Loucy (cell line): ENCODE results near the gene ANKDD1A.

Experiments used
- H2AFZ ChIP-seq: fragments of 200-600 bp; sonication (generic); 2 replicates; pipeline ENCODE4 v1.6.0; 2016; ENCODE audit warnings: antibody characterized with exemption, mild to moderate bottlenecking, low read length, moderate library complexity
- H3F3A ChIP-seq: fragments of 200-600 bp; 2 replicates; pipeline ENCODE4 v1.6.0; 2016; ENCODE audit warnings: antibody characterized with exemption, low read depth, mild to moderate bottlenecking
- H3K27me3 ChIP-seq: fragments of 200-600 bp; sonication (generic); 2 replicates; pipeline ENCODE4 v1.6.1; 2014; ENCODE audit warnings: low read length, mild to moderate bottlenecking; ENCODE audit not compliant: insufficient read depth, poor library complexity, severe bottlenecking
- H3K36me3 ChIP-seq: fragments of 200-600 bp; sonication (generic); 2 replicates; pipeline ENCODE4 v1.6.1; 2016; ENCODE audit warnings: low read length; ENCODE audit not compliant: insufficient read depth
- H3K4me1 ChIP-seq: fragments of 200-600 bp; sonication (generic); 2 replicates; pipeline ENCODE4 v1.5.1; 2014; ENCODE audit warnings: low read length, mild to moderate bottlenecking; ENCODE audit not compliant: insufficient read depth, poor library complexity, severe bottlenecking
- H3K4me2 ChIP-seq: fragments of 200-600 bp; sonication (generic); 2 replicates; pipeline ENCODE4 v1.6.0; 2014; ENCODE audit warnings: antibody characterized with exemption, low read length, low read depth, mild to moderate bottlenecking; ENCODE audit not compliant: poor library complexity, severe bottlenecking
- H3K4me3 ChIP-seq: fragments of 200-600 bp; sonication (generic); 2 replicates; pipeline ENCODE4 v1.5.1; 2014; ENCODE audit warnings: low read length, mild to moderate bottlenecking, mixed read lengths; ENCODE audit not compliant: poor library complexity, severe bottlenecking
- H3K79me2 ChIP-seq: fragments of 200-600 bp; sonication (generic); 2 replicates; pipeline ENCODE4 v1.6.1; 2014; ENCODE audit warnings: low read length; ENCODE audit not compliant: insufficient read depth
- H3K9ac ChIP-seq: fragments of 200-600 bp; sonication (generic); 2 replicates; pipeline ENCODE4 v1.6.0; 2014; ENCODE audit warnings: mild to moderate bottlenecking, low read depth, low read length, moderate library complexity; ENCODE audit not compliant: poor library complexity, severe bottlenecking
- H3K9me2 ChIP-seq: fragments of 200-600 bp; sonication (generic); replicated peaks from 2 replicates; pipeline ENCODE4 v1.6.1; 2016; ENCODE audit warnings: low read depth, low read length, mixed read lengths
- H3K9me3 ChIP-seq: fragments of 200-600 bp; sonication (generic); 2 replicates; pipeline ENCODE4 v1.6.1; 2014; ENCODE audit warnings: mild to moderate bottlenecking, antibody characterized with exemption, low read length, low read depth; ENCODE audit not compliant: insufficient read depth
- H4K20me1 ChIP-seq: fragments of 200-600 bp; sonication (generic); 2 replicates; pipeline ENCODE4 v1.6.0; 2014; ENCODE audit warnings: antibody characterized with exemption, low read length, mild to moderate bottlenecking; ENCODE audit not compliant: insufficient read depth, poor library complexity, severe bottlenecking
- CTCF ChIP-seq: fragments of 200-600 bp; sonication (generic); conservative IDR thresholded peaks from 2 replicates; pipeline ENCODE4 v1.5.1; 2014; ENCODE audit warnings: mild to moderate bottlenecking, antibody characterized with exemption, low read length
- EZH2phosphoT487 ChIP-seq: fragments of 200-600 bp; IDR thresholded peaks from 2 replicates; pipeline ENCODE4 v1.6.1; 2018; ENCODE audit warnings: antibody characterized with exemption, mild to moderate bottlenecking, moderate library complexity, borderline replicate concordance

ANKDD1A gene

GRCh38 chr15:64911311-64912186 lies at the start of gene ANKDD1A:
TSS of gene ANKDD1A (plus strand) at chr15:64911902. CDS start at chr15:64911931, 29 bp downstream.
- 0 out of 2 replicates have a peak within 1 kb of the TSS, but pooled peaks have one; percentile 12 for H2AFZ ChIP-seq
- H3K9ac ChIP-seq: no peak within 1 kb of the TSS
- H3F3A ChIP-seq: no peaks in the 10 kb centered on the region
- TF ChIP-seq EZH2phosphoT487: no peak
- no peak for TF ChIP-seq CTCF
- no peaks in the 10 kb centered on the region for H3K9me2 ChIP-seq
- H3K36me3 ChIP-seq: no peaks in the 10 kb centered on the region
- peak within 1 kb of the TSS; percentile 39 for H3K4me2 ChIP-seq
- H3K79me2 ChIP-seq: no peaks in the 10 kb centered on the region
- no peaks in the 10 kb centered on the region for H4K20me1 ChIP-seq
- H3K9me3 ChIP-seq: no peaks in the 10 kb centered on the region
- peaks cover 13% of the 10 kb centered on the region for H3K4me1 ChIP-seq
- H3K27me3 ChIP-seq: no peaks in the 10 kb centered on the region
- peak within 1 kb of the TSS; percentile 52 for H3K4me3 ChIP-seq

- Histone ChIP-seq H3K4me3 (no peak overlapping the region), H3K9me3 (no peaks in the 10 kb centered on the region), H3F3A (no peaks in the 10 kb centered on the region), H3K4me2 (no peak overlapping the region), H4K20me1 (peaks cover 24% of the 10 kb centered on the region), H3K9ac (no peak overlapping the region), H3K9me2 (no peaks in the 10 kb centered on the region), H3K36me3 (peaks cover 73% of the 10 kb centered on the region; the same call in 1 of the 2 replicates), H3K27me3 (no peaks in the 10 kb centered on the region), H2AFZ (no peak overlapping the region), H3K79me2 (peaks cover 40% of the 10 kb centered on the region; the same call in 1 of the 2 replicates), H3K4me1 (peaks cover 16% of the 10 kb centered on the region)
- TF ChIP-seq EZH2phosphoT487: no peak
- no peak for TF ChIP-seq CTCF
Measured at GRCh38 chr15:64861960-64862359, 49.7 kb upstream of the ANKDD1A start.

DNA sequence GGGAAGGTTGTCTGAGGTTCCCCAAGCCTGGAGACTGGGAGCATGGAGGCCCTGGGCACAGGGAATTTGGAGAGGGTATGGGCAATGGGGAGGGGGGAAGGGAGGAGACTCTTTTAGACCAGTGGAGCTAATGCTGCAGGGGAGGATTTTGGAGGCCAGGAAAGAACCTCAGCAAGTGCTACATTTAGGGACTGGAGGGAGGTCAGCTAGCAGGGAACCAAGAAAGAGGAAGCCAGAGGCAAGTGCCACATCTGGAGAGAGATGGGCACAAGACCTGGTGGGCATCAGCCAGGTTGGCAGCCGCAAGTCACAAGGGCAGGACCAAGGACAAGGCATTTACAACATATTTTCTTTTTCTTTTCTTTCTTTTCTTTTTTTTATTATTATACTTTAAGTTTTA lies 49.3 kb upstream of the ANKDD1A start:
- H3K4me3 ChIP-seq: no peak overlapping the region
- H3K27me3 ChIP-seq: no peaks in the 10 kb centered on the region
- H3K79me2 ChIP-seq: peaks cover 36% of the 10 kb centered on the region; the same call in 1 of the 2 replicates
- H3K36me3 ChIP-seq: peaks cover 73% of the 10 kb centered on the region; the same call in 1 of the 2 replicates
- peaks cover 11% of the 10 kb centered on the region for H3K4me1 ChIP-seq
- no peak overlapping the region for H3K9ac ChIP-seq
- H3K9me3 ChIP-seq: no peaks in the 10 kb centered on the region
- no peak overlapping the region for H2AFZ ChIP-seq
- no peaks in the 10 kb centered on the region for H3F3A ChIP-seq
- no peak overlapping the region for H3K4me2 ChIP-seq
- TF ChIP-seq CTCF: no peak
- TF ChIP-seq EZH2phosphoT487: no peak
- peaks cover 21% of the 10 kb centered on the region for H4K20me1 ChIP-seq
- H3K9me2 ChIP-seq: no peaks in the 10 kb centered on the region
